ENCODE data around the gene PLEKHA7.
"Not testable (repeated sequence)": the region's sequence is repeated elsewhere in the genome, so short reads cannot be mapped to it uniquely, and the experiment has no call there.

PLEKHA7 gene

DNA sequence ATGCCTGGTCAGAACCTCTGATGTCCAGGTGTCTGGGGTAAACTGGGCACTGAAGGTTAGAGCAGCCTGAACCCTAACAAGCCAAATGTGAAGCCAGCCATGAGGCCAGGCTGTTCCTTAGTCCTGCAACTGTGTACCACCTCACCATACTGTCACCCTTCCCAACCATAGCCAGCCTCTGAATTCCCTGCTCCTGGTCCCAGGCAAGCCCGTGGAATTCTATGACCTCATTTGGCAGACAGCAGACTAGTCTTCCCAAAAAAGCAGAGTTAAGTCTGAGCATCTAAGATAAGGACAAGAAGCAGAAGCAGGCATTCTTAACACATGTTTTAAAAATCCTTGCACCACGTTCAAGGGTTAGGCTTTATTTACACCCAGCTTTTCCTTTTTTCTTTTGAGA, 140.9 kb downstream of the PLEKHA7 start:
- WGBS: 28% methylated on average over 2 of the region's 2 CpGs
- Histone ChIP-seq H2BK5ac (ENCODE audit: low read depth, low read length, poor library complexity, severe bottlenecking) (no peak overlapping the region), H3K27ac (ENCODE audit: low read length, poor library complexity, severe bottlenecking) (no peak overlapping the region), H2AFZ (ENCODE audit: low read depth, low read length) (no peak overlapping the region), H4K8ac (ENCODE audit: low read length) (no peak overlapping the region), H2AK5ac (ENCODE audit: low read length, severe bottlenecking) (no peak overlapping the region), H4K91ac (ENCODE audit: low read length) (no peak overlapping the region), H3K14ac (ENCODE audit: low read length in 2 of 2) (no peak overlapping the region), H3K18ac (ENCODE audit: low read depth in 1 of 2, low read length in 2 of 2) (no peak overlapping the region), H3K79me1 (replicated peaks; ENCODE audit: low read length, poor library complexity, severe bottlenecking) (no peaks in the 10 kb centered on the region), H3K27me3 (ENCODE audit: control insufficient read depth in 1 of 2, insufficient read depth in 1 of 2, low read length in 2 of 2) (peaks cover 3 to 13% of the 10 kb centered on the region in 2 experiments), H3K4me2 (ENCODE audit: low read length, poor library complexity, severe bottlenecking) (no peak overlapping the region), H3K4ac (ENCODE audit: low read depth in 1 of 2, low read length in 2 of 2) (no peak overlapping the region), H3K4me1 (ENCODE audit: control insufficient read depth, insufficient read depth, low read depth, low read length) (peaks cover 6% of the 10 kb centered on the region), H2BK12ac (ENCODE audit: low read length in 2 of 2) (no peak overlapping the region), H3K4me3 (ENCODE audit: insufficient read depth in 1 of 2, low read depth in 1 of 2, low read length in 2 of 2) (no peak overlapping the region), H3K9ac (ENCODE audit: low read length) (no peak overlapping the region), H2BK15ac (ENCODE audit: low read depth, poor library complexity, severe bottlenecking) (no peak overlapping the region), H3K23ac (ENCODE audit: low read length in 2 of 2) (no peak overlapping the region), H2BK120ac (ENCODE audit: low read depth, low read length) (no peak overlapping the region), H3K36me3 (ENCODE audit: control insufficient read depth in 1 of 2, insufficient read depth in 2 of 2, low read depth in 1 of 2, low read length in 2 of 2) (no peaks in the 10 kb centered on the region), H3K9me3 (ENCODE audit: control insufficient read depth, low read length) (no peaks in the 10 kb centered on the region)
- DNase-seq: peak; percentile 15

DNA sequence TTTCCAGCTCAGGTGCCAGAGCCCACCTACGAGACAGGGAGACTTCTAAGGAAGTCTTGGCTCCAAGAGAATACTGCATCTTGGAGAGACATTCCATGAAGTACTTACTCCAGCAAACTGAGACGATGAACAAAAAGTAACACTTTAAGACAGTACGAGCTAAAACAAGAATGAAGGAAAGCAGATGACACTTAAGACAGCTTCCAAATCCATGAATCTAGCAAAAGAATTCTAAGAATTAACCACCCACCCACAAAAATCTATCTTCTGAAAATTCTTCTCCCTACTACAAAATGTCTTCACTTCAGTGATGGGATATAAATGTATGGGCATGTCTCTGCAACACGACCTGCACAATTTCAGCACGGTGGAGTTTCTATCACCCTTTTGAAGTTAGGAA, 142.8 kb downstream of the PLEKHA7 start:
- peak overlapping the region; percentile 38 for H3K27ac ChIP-seq (ENCODE audit: low read length, poor library complexity, severe bottlenecking)

DNA sequence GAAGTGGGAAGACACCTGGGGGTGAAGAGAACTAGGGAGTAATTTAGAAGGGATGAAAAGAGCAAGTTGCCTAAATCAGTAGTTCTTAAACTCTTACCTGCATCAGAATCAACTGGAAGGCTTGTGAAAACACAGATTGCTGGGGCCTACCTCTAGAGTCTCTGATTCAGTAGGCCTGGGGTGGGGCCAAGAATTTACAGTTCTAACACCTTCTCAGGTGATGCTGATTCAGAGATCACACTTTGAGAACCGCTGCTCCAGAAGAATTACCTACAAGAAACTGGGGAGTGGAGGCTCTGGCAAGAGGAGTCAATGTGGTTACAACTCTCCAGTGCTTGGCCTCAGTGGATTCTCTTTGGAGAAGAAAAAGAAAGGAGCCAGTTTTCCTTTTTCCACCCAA, 147.1 kb downstream of the PLEKHA7 start:
- Histone ChIP-seq H2AK5ac (ENCODE audit: low read length, severe bottlenecking) (no peak overlapping the region), H2BK15ac (ENCODE audit: low read depth, poor library complexity, severe bottlenecking) (no peak overlapping the region), H4K8ac (ENCODE audit: low read length) (no peak overlapping the region), H3K27me3 (ENCODE audit: control insufficient read depth in 1 of 2, insufficient read depth in 1 of 2, low read length in 2 of 2) (peaks cover 0 to 13% of the 10 kb centered on the region in 2 experiments), H3K36me3 (ENCODE audit: control insufficient read depth in 1 of 2, insufficient read depth in 2 of 2, low read depth in 1 of 2, low read length in 2 of 2) (no peaks in the 10 kb centered on the region), H3K27ac (ENCODE audit: low read length, poor library complexity, severe bottlenecking) (no peak overlapping the region), H3K4ac (ENCODE audit: low read depth in 1 of 2, low read length in 2 of 2) (no peak overlapping the region), H2BK120ac (ENCODE audit: low read depth, low read length) (no peak overlapping the region), H3K79me1 (replicated peaks; ENCODE audit: low read length, poor library complexity, severe bottlenecking) (peaks cover 2% of the 10 kb centered on the region), H2BK5ac (ENCODE audit: low read depth, low read length, poor library complexity, severe bottlenecking) (no peak overlapping the region), H3K4me1 (ENCODE audit: control insufficient read depth, insufficient read depth, low read depth, low read length) (peaks cover 9% of the 10 kb centered on the region), H4K91ac (ENCODE audit: low read length) (no peak overlapping the region), H3K9me3 (ENCODE audit: control insufficient read depth, low read length) (no peaks in the 10 kb centered on the region), H3K18ac (ENCODE audit: low read depth in 1 of 2, low read length in 2 of 2) (no peak overlapping the region), H3K14ac (ENCODE audit: low read length in 2 of 2) (no peak overlapping the region), H3K9ac (ENCODE audit: low read length) (no peak overlapping the region), H3K4me3 (ENCODE audit: insufficient read depth in 1 of 2, low read depth in 1 of 2, low read length in 2 of 2) (no peak overlapping the region), H2AFZ (ENCODE audit: low read depth, low read length) (no peak overlapping the region), H2BK12ac (ENCODE audit: low read length in 2 of 2) (no peak overlapping the region), H3K4me2 (ENCODE audit: low read length, poor library complexity, severe bottlenecking) (no peak overlapping the region), H3K23ac (ENCODE audit: low read length in 2 of 2) (no peak overlapping the region)
- DNase-seq: no peak
- no CpG with 5 or more reads among the region's 1 CpG for WGBS

More for the DNA sequence above, 142.8 kb downstream of the PLEKHA7 start:
- Histone ChIP-seq H2BK12ac (ENCODE audit: low read length in 2 of 2) (no peak overlapping the region), H3K23ac (ENCODE audit: low read length in 2 of 2) (no peak overlapping the region), H4K91ac (ENCODE audit: low read length) (no peak overlapping the region), H3K9me3 (ENCODE audit: control insufficient read depth, low read length) (no peaks in the 10 kb centered on the region), H2BK120ac (ENCODE audit: low read depth, low read length) (no peak overlapping the region), H3K14ac (ENCODE audit: low read length in 2 of 2) (no peak overlapping the region), H2BK15ac (ENCODE audit: low read depth, poor library complexity, severe bottlenecking) (no peak overlapping the region), H3K4ac (ENCODE audit: low read depth in 1 of 2, low read length in 2 of 2) (no peak overlapping the region), H2BK5ac (ENCODE audit: low read depth, low read length, poor library complexity, severe bottlenecking) (peak overlapping the region; percentile 4), H2AFZ (ENCODE audit: low read depth, low read length) (no peak overlapping the region), H3K4me3 (ENCODE audit: insufficient read depth in 1 of 2, low read depth in 1 of 2, low read length in 2 of 2) (no peak overlapping the region), H3K18ac (ENCODE audit: low read depth in 1 of 2, low read length in 2 of 2) (no peak overlapping the region), H2AK5ac (ENCODE audit: low read length, severe bottlenecking) (no peak overlapping the region), H3K9ac (ENCODE audit: low read length) (no peak overlapping the region), H4K8ac (ENCODE audit: low read length) (no peak overlapping the region), H3K27me3 (ENCODE audit: control insufficient read depth in 1 of 2, insufficient read depth in 1 of 2, low read length in 2 of 2) (peaks cover 3 to 9% of the 10 kb centered on the region in 2 experiments), H3K4me2 (ENCODE audit: low read length, poor library complexity, severe bottlenecking) (no peak overlapping the region), H3K4me1 (ENCODE audit: control insufficient read depth, insufficient read depth, low read depth, low read length) (peaks cover 5% of the 10 kb centered on the region), H3K36me3 (ENCODE audit: control insufficient read depth in 1 of 2, insufficient read depth in 2 of 2, low read depth in 1 of 2, low read length in 2 of 2) (no peaks in the 10 kb centered on the region), H3K79me1 (replicated peaks; ENCODE audit: low read length, poor library complexity, severe bottlenecking) (no peaks in the 10 kb centered on the region)
- WGBS: 37% methylated on average over 5 of the region's 5 CpGs
- DNase-seq: peak; percentile 51

DNA sequence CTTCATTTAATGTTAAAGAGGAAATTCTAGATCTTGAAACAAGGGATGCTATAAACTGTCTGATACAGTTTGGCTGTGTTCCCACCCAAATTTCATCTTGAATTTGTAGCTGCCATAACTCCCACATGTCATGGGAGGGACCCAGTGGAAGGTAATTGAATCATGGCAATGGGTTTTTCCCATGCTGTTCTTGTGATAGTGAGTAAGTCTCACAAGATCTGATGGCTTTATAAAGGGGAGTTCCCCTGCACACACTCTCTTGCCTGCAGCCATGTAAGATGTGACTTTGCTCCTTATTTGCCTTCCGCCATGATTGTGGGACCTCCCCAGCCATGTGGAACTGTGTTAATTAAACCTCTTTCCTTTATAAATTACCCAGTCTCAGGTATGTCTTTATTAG, 149.8 kb downstream of the PLEKHA7 start:
- H3K4me2 ChIP-seq (ENCODE audit: low read length, poor library complexity, severe bottlenecking); H3K4ac ChIP-seq (ENCODE audit: low read depth in 1 of 2, low read length in 2 of 2); H2AFZ ChIP-seq (ENCODE audit: low read depth, low read length); H3K27ac ChIP-seq (ENCODE audit: low read length, poor library complexity, severe bottlenecking); H3K4me1 ChIP-seq (ENCODE audit: control insufficient read depth, insufficient read depth, low read depth, low read length); H4K91ac ChIP-seq (ENCODE audit: low read length); H2BK12ac ChIP-seq (ENCODE audit: low read length in 2 of 2); H4K8ac ChIP-seq (ENCODE audit: low read length); H3K23ac ChIP-seq (ENCODE audit: low read length in 2 of 2); H2BK15ac ChIP-seq (ENCODE audit: low read depth, poor library complexity, severe bottlenecking); H2AK5ac ChIP-seq (ENCODE audit: low read length, severe bottlenecking); H2BK5ac ChIP-seq (ENCODE audit: low read depth, low read length, poor library complexity, severe bottlenecking); H3K4me3 ChIP-seq (ENCODE audit: insufficient read depth in 1 of 2, low read depth in 1 of 2, low read length in 2 of 2); H3K14ac ChIP-seq (ENCODE audit: low read length in 2 of 2); H3K79me1 ChIP-seq (replicated peaks; ENCODE audit: low read length, poor library complexity, severe bottlenecking); H2BK120ac ChIP-seq (ENCODE audit: low read depth, low read length); DNase-seq; H3K9me3 ChIP-seq (ENCODE audit: control insufficient read depth, low read length); H3K9ac ChIP-seq (ENCODE audit: low read length); H3K36me3 ChIP-seq (ENCODE audit: control insufficient read depth in 1 of 2, insufficient read depth in 2 of 2, low read depth in 1 of 2, low read length in 2 of 2); H3K18ac ChIP-seq (ENCODE audit: low read depth in 1 of 2, low read length in 2 of 2): not testable (repeated sequence)
- WGBS: no CpG with 5 or more reads among the region's 1 CpG
- peaks cover 4 to 35% of the 10 kb centered on the region in 2 experiments for H3K27me3 ChIP-seq (ENCODE audit: control insufficient read depth in 1 of 2, insufficient read depth in 1 of 2, low read length in 2 of 2)
